H1 (cell line): Measurements from ENCODE around the gene CAMK2D. TPM values are rescaled to one million over a fixed set of nuclear protein-coding genes. Genes with fewer than 3 reads are reported as not detected.

Experiments
- CTCF ChIA-PET: fragments of 300-600 bp; sonication (Branson Sonifier 250); formaldehyde crosslinking; loops from one replicate; lab custom pipeline; 2021; ENCODE audit not compliant: partially characterized antibody; lab: Charles Lee
- POLR2A ChIA-PET: fragments of 300-600 bp; sonication (Branson Sonifier 250); formaldehyde crosslinking; loops from one replicate; lab custom pipeline; 2021; ENCODE audit warnings: inconsistent platforms; ENCODE audit not compliant: partially characterized antibody; lab: Charles Lee
- DNase-seq, 2 experiments: peaks; one replicate each; pipeline versions ENCODE4 v3.0.0 to v3.0.0-alpha.2; 2010 to 2022; ENCODE audit warnings: low spot score in 2 of 2, low read depth in 1 of 2, mixed read lengths in 1 of 2
- FAIRE-seq: peaks from 2 replicates; lab custom pipeline; 2011; peaks lifted over from hg19 to GRCh38; lab: Jason Lieb, UNC
- H2AFZ ChIP-seq: 2 replicates; pipeline ENCODE4 v1.8.1; 2012; ENCODE audit warnings: low read length, inconsistent platforms
- H2AK5ac ChIP-seq: 2 replicates; pipeline ENCODE4 v1.6.1; 2013; ENCODE audit warnings: low read depth, low read length
- H2BK120ac ChIP-seq: replicated peaks from 2 replicates; pipeline ENCODE3; 2013; ENCODE audit warnings: low read depth, low read length, inconsistent platforms
- H2BK12ac ChIP-seq: 2 replicates; pipeline ENCODE4 v1.6.1; 2013; ENCODE audit warnings: low read depth, low read length
- H2BK15ac ChIP-seq: 2 replicates; pipeline ENCODE4 v1.6.1; 2013; ENCODE audit warnings: low read length
- H2BK20ac ChIP-seq: 2 replicates; pipeline ENCODE4 v1.6.1; 2013; ENCODE audit warnings: low read length
- H2BK5ac ChIP-seq: 2 replicates; pipeline ENCODE4 v1.6.1; 2013; ENCODE audit warnings: low read depth, low read length
- H3K14ac ChIP-seq: 2 replicates; pipeline ENCODE4 v1.6.1; 2013; ENCODE audit warnings: inconsistent platforms; ENCODE audit not compliant: insufficient read length
- H3K18ac ChIP-seq: 2 replicates; pipeline ENCODE4 v1.6.1; 2013; ENCODE audit warnings: low read length; ENCODE audit errors: extremely low read depth
- H3K23ac ChIP-seq: 2 replicates; pipeline ENCODE4 v1.6.1; 2013; ENCODE audit warnings: inconsistent platforms; ENCODE audit not compliant: insufficient read length
- H3K23me2 ChIP-seq: 2 replicates; pipeline ENCODE4 v1.6.1; 2013; ENCODE audit warnings: low read depth, low read length
- H3K27ac ChIP-seq: 2 replicates; pipeline ENCODE4 v1.6.1; 2011; ENCODE audit warnings: low read depth, low read length, inconsistent platforms
- H3K27me3 ChIP-seq, 4 experiments: replicated peaks in 1 of 4; 1 replicate in 1 of 4; 2 replicates in 3 of 4; pipeline versions ENCODE4 v1.6.1 to v1.8.1; 2011 to 2013; ENCODE audit warnings: low read length in 3 of 4, mild to moderate bottlenecking in 3 of 4, inconsistent platforms in 2 of 4, mixed read lengths in 2 of 4, moderate library complexity in 1 of 4; ENCODE audit not compliant: control insufficient read depth in 3 of 4, insufficient read depth in 3 of 4; ENCODE audit errors: extremely low read depth in 1 of 4
- H3K36me3 ChIP-seq, 4 experiments: 2 replicates each; pipeline versions ENCODE4 v1.6.1 to v1.8.1; 2011 to 2013; ENCODE audit warnings: mild to moderate bottlenecking in 4 of 4, low read length in 3 of 4, moderate library complexity in 2 of 4, control low read depth in 1 of 4, inconsistent platforms in 1 of 4; ENCODE audit not compliant: insufficient read depth in 4 of 4, control insufficient read depth in 2 of 4
- H3K4ac ChIP-seq: replicated peaks from 2 replicates; pipeline ENCODE3; 2013; ENCODE audit warnings: low read length, low read depth, mixed read lengths, inconsistent platforms; ENCODE audit not compliant: insufficient read length
- H3K4me1 ChIP-seq, 4 experiments: replicated peaks in 1 of 4; 1 replicate in 1 of 4; 2 replicates in 3 of 4; pipeline versions ENCODE4 v1.6.1 to v1.8.1; 2011 to 2013; ENCODE audit warnings: low read length in 3 of 4, inconsistent platforms in 2 of 4, mixed read lengths in 1 of 4; ENCODE audit not compliant: insufficient read depth in 4 of 4, control insufficient read depth in 3 of 4
- H3K4me2 ChIP-seq, 2 experiments: 2 replicates each; pipeline versions ENCODE4 v1.6.1 to v1.8.1; 2011 to 2013; ENCODE audit warnings: low read depth in 2 of 2, low read length in 2 of 2, control low read depth in 1 of 2, inconsistent platforms in 1 of 2, mild to moderate bottlenecking in 1 of 2; ENCODE audit not compliant: insufficient read depth in 1 of 2
- H3K4me3 ChIP-seq, 4 experiments: fragments of 200-600, 300-600 bp in 1 of 4; sonication (generic), shearing (Covaris generic), sonication (Bioruptor Twin) in 1 of 4; 2 replicates each; pipeline versions ENCODE4 v1.5.1 to v1.8.1; 2011 to 2016; ENCODE audit warnings: low read length in 4 of 4, low read depth in 3 of 4, control low read depth in 2 of 4, inconsistent platforms in 2 of 4, mild to moderate bottlenecking in 2 of 4, mixed read lengths in 1 of 4, moderate library complexity in 1 of 4; ENCODE audit not compliant: insufficient read depth in 2 of 4; ENCODE audit errors: extremely low read depth in 1 of 4
- H3K56ac ChIP-seq: replicated peaks from 2 replicates; pipeline ENCODE3; 2013; ENCODE audit warnings: low read depth, mild to moderate bottlenecking, mixed read lengths, low read length, inconsistent platforms; ENCODE audit not compliant: insufficient read length
- H3K79me1 ChIP-seq: 2 replicates; pipeline ENCODE4 v1.6.1; 2013; ENCODE audit warnings: low read depth, low read length, control low read depth
- H3K79me2 ChIP-seq, 2 experiments: 2 replicates each; pipeline versions ENCODE4 v1.6.1 to v1.8.1; 2012 to 2013; ENCODE audit warnings: low read length in 2 of 2, mild to moderate bottlenecking in 2 of 2, inconsistent platforms in 1 of 2; ENCODE audit not compliant: insufficient read depth in 2 of 2, control insufficient read depth in 1 of 2
- H3K9ac ChIP-seq, 4 experiments: replicated peaks in 1 of 4; 1 replicate in 1 of 4; 2 replicates in 3 of 4; pipeline versions ENCODE4 v1.6.1 to v1.8.1; 2011 to 2013; ENCODE audit warnings: low read depth in 3 of 4, low read length in 3 of 4, control low read depth in 2 of 4, mild to moderate bottlenecking in 2 of 4, moderate library complexity in 2 of 4, inconsistent platforms in 1 of 4; ENCODE audit errors: extremely low read depth in 1 of 4
- H3K9me3 ChIP-seq, 2 experiments: 2 replicates each; pipeline versions ENCODE4 v1.6.1 to v1.8.1; 2012 to 2013; ENCODE audit warnings: mild to moderate bottlenecking in 2 of 2, moderate library complexity in 2 of 2, control low read depth in 1 of 2, inconsistent platforms in 1 of 2, low read depth in 1 of 2, low read length in 1 of 2, mixed read lengths in 1 of 2; ENCODE audit not compliant: insufficient read depth in 2 of 2
- H4K20me1 ChIP-seq, 2 experiments: replicated peaks in 1 of 2; 2 replicates each; pipeline versions ENCODE3 to v1.8.1; 2011 to 2013; ENCODE audit warnings: inconsistent platforms in 2 of 2, low read length in 2 of 2, mild to moderate bottlenecking in 1 of 2; ENCODE audit not compliant: insufficient read depth in 2 of 2, control insufficient read depth in 1 of 2
- H4K5ac ChIP-seq: 2 replicates; pipeline ENCODE4 v1.6.1; 2013; ENCODE audit warnings: low read length, low read depth, mixed read lengths, inconsistent platforms; ENCODE audit not compliant: insufficient read length
- H4K8ac ChIP-seq: 2 replicates; pipeline ENCODE4 v1.8.0; 2013; ENCODE audit warnings: mild to moderate bottlenecking, moderate library complexity, low read length, inconsistent platforms; ENCODE audit not compliant: insufficient read depth; ENCODE audit errors: extremely low read depth
- H4K91ac ChIP-seq: replicated peaks from 2 replicates; pipeline ENCODE3; 2013; ENCODE audit warnings: low read length, mixed read lengths, inconsistent platforms; ENCODE audit not compliant: insufficient read length
- HDAC2 ChIP-seq, 2 experiments: fragments of 300-600 bp in 1 of 2; sonication (generic) in 1 of 2; IDR thresholded peaks; 2 replicates each; pipeline ENCODE4 v1.6.1; 2011 to 2012; ENCODE audit warnings: low read depth in 2 of 2, low read length in 2 of 2, mild to moderate bottlenecking in 2 of 2, moderate library complexity in 2 of 2, borderline replicate concordance in 1 of 2, inconsistent platforms in 1 of 2
- SIN3A ChIP-seq, 2 experiments: IDR thresholded peaks in 1 of 2; conservative IDR thresholded peaks in 1 of 2; 2 replicates each; pipeline ENCODE4 v1.6.1; 2011 to 2012; ENCODE audit warnings: low read length in 2 of 2, improper control_type of control experiment in 1 of 2, low read depth in 1 of 2, mild to moderate bottlenecking in 1 of 2
- SP1 ChIP-seq: IDR thresholded peaks from 2 replicates; pipeline ENCODE4 v1.6.1; 2011; ENCODE audit warnings: low read depth, low read length
- SP4 ChIP-seq: IDR thresholded peaks from 2 replicates; pipeline ENCODE4 v1.6.1; 2012; ENCODE audit warnings: low read length, inconsistent platforms
- TEAD4 ChIP-seq: IDR thresholded peaks from 2 replicates; pipeline ENCODE4 v1.6.1; 2012; ENCODE audit warnings: low read depth, low read length, inconsistent platforms, mixed read lengths
- polyA plus RNA-seq, 7 experiments: library from polyadenylated mRNA; depleted of rRNA in 3 of 7; stranded (reverse) in 5 of 7; unstranded in 2 of 7; fragments of >200 nt in 5 of 7; fragments of 200-250 nt in 2 of 7; gene quantifications; 1 replicate in 5 of 7; 2 replicates in 1 of 7; 4 replicates in 1 of 7; pipeline versions ENCODE4 v1.2.1 to v1.2.3, GENCODE V29; 2011 to 2013; ENCODE audit warnings: missing spikeins in 2 of 7, mixed read lengths in 2 of 7
- total RNA-seq: library from RNA; stranded (reverse); fragmentation: NEBNext Ultra II Directional; extraction: Animal tissue kit (Norgen Biotek cat#: 25700); gene quantifications from 2 replicates; pipeline ENCODE4 v1.2.1, GENCODE V29; 2021
- TF ChIP-seq, protein P1 (sequence below): IDR thresholded peaks from 2 replicates; pipeline ENCODE4 v1.6.1; 2012; ENCODE audit warnings: inconsistent platforms

The CAMK2D gene
- total and polyA plus RNA-seq, 2 of the 8 experiments (the other 6 are each of a cell fraction or from before 2014, with no cell fraction given), result 3.2 to 7.0 TPM

DNA sequence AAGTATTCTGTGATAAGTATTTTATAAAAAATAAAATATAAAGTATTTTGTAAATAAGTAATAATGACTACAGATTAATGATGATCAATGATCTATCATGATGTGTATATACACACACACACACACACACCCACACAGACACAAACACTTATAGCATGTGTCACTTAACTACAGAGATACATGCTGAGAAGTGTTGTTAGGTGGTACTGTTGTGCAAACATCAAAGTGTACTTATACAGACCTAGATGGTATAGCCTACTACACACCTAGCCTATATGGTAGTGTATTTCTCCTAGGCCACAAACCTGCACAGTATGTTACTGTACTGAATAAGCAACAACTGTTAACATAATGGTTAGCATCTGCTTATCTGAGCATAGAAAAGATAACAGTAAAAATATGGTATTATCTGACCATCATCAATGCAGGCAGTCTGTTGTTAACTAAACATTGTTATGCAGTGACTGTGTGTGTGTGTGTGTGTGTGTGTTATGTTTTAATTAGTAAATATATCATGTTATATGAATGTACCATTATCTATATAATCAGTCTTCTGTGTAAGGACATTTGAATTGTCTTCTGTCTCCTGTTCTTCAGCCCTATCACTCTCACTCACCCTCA, 138.2 kb downstream of the CAMK2D start:
- no peaks in the 10 kb centered on the region for H3K79me2 ChIP-seq
- H3K9ac ChIP-seq, result no peak overlapping the region
- no peaks in the 10 kb centered on the region for H3K4me1 ChIP-seq
- H3K4me2 ChIP-seq, result no peak overlapping the region
- no peak overlapping the region for H3K56ac ChIP-seq
- no peak overlapping the region for H3K14ac ChIP-seq
- no peaks in the 10 kb centered on the region for H3K36me3 ChIP-seq
- no peak overlapping the region for H2BK20ac ChIP-seq
- no peak overlapping the region for H2AK5ac ChIP-seq
- FAIRE-seq (no peak), DNase-seq (no peak)
- H2BK15ac ChIP-seq, result no peak overlapping the region
- H3K9me3 ChIP-seq, result no peaks in the 10 kb centered on the region
- H3K79me1 ChIP-seq, result no peaks in the 10 kb centered on the region
- CTCF ChIA-PET, result no interaction called here
- H3K4me3 ChIP-seq, result no peak overlapping the region
- no peak overlapping the region for H2BK12ac ChIP-seq
- no peak overlapping the region for H3K18ac ChIP-seq
- no peak overlapping the region for H4K91ac ChIP-seq
- no peak overlapping the region for H3K4ac ChIP-seq
- H4K20me1 ChIP-seq, result no peaks in the 10 kb centered on the region
- POLR2A ChIA-PET, result no interaction called here
- no peak for TF ChIP-seq HDAC2 (IDR thresholded peaks at IDR 0.05; ENCODE audit: borderline replicate concordance in 1 of 2, low read depth in 2 of 2, low read length in 2 of 2)
- TF ChIP-seq SP4, result no peak
- no peak for TF ChIP-seq SP1
- TF ChIP-seq, protein P1, sequence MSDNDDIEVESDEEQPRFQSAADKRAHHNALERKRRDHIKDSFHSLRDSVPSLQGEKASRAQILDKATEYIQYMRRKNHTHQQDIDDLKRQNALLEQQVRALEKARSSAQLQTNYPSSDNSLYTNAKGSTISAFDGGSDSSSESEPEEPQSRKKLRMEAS, result no peak
- no peak for TF ChIP-seq TEAD4
- TF ChIP-seq SIN3A (conservative IDR thresholded peaks at IDR 0.05 in 1 of 2, IDR thresholded peaks at IDR 0.05 in 1 of 2; ENCODE audit: low read depth in 1 of 2, low read length in 2 of 2), result no peak
- H4K8ac ChIP-seq, result no peak overlapping the region
- H2BK120ac ChIP-seq, result no peak overlapping the region
- peaks cover 3% of the 10 kb centered on the region; the same call in 1 of the 2 replicates for H3K23me2 ChIP-seq
- H3K27me3 ChIP-seq, result no peaks in the 10 kb centered on the region
- H2BK5ac ChIP-seq, result no peak overlapping the region
- no peak overlapping the region for H3K27ac ChIP-seq
- no peak overlapping the region for H3K23ac ChIP-seq
- no peak overlapping the region for H2AFZ ChIP-seq
- H4K5ac ChIP-seq, result no peak overlapping the region
